Measurements from ENCODE around the gene TSPAN16. TPM values are rescaled to one million over a fixed set of nuclear protein-coding genes. Genes with fewer than 3 reads are reported as not detected.

Gene TSPAN16
- total and polyA plus RNA-seq, 2 of the 13 experiments (the other 11 are each of a cell fraction or from before 2014, with no cell fraction given) = not detected

GRCh38 chr19:11278670-11279069 is 17.3 kb upstream of the TSPAN16 start:
- H4K20me1 ChIP-seq (ENCODE audit: insufficient read depth, low read length) = no peaks in the 10 kb centered on the region
- no peak overlapping the region for H3K9ac ChIP-seq (ENCODE audit: insufficient read depth, low read depth, low read length)
- H3K79me2 ChIP-seq (ENCODE audit: insufficient read depth, low read length) = no peaks in the 10 kb centered on the region
- TF ChIP-seq KAT7 (CRISPR knock-in tag; IDR thresholded peaks at IDR 0.05; ENCODE audit: borderline replicate concordance) (no peak), ZNF724P (CRISPR knock-in tag; IDR thresholded peaks at IDR 0.05; ENCODE audit: borderline replicate concordance) (no peak), IKZF5 (CRISPR knock-in tag; IDR thresholded peaks at IDR 0.05) (no peak), STAT5B (CRISPR knock-in tag; IDR thresholded peaks at IDR 0.05) (no peak), POLR2AphosphoS2 (IDR thresholded peaks at IDR 0.05; ENCODE audit: low read depth, low read length) (no peak), CSRNP1 (CRISPR knock-in tag; IDR thresholded peaks at IDR 0.05) (no peak), ZNF672 (CRISPR knock-in tag; IDR thresholded peaks at IDR 0.05) (no peak), ZFP90 (CRISPR knock-in tag; IDR thresholded peaks at IDR 0.05; ENCODE audit: borderline replicate concordance) (no peak), ZSCAN12 (CRISPR knock-in tag; IDR thresholded peaks at IDR 0.05) (no peak), EEA1 (CRISPR knock-in tag; IDR thresholded peaks at IDR 0.05; ENCODE audit: borderline replicate concordance) (no peak), ZNF562 (CRISPR knock-in tag; IDR thresholded peaks at IDR 0.05; ENCODE audit: borderline replicate concordance) (no peak)
- CTCF ChIA-PET (ENCODE audit: low intra/inter-chr PET ratio, low total read pairs) = no interaction called here
- BruUV-seq (replicated peaks) = no TSS peak
- no peak overlapping the region for H3K4me3 ChIP-seq (replicated peaks in 1 of 3; ENCODE audit: insufficient read depth in 1 of 3, low read depth in 2 of 3, low read length in 3 of 3)
- no peak for ATAC-seq
- no peaks in the 10 kb centered on the region for H3K36me3 ChIP-seq (replicated peaks in 1 of 2; ENCODE audit: control insufficient read depth in 1 of 2, insufficient read depth in 2 of 2, low read length in 2 of 2)
- 42% methylated on average over 6 of the region's 6 CpGs for WGBS (ENCODE audit: low lambda C conversion rate)
- no peaks in the 10 kb centered on the region; a peak in 2 of 5 replicates for H3K27me3 ChIP-seq (ENCODE audit: control insufficient read depth in 1 of 2, insufficient read depth in 2 of 2, low read length in 2 of 2)
- H2AFZ ChIP-seq (ENCODE audit: low read length) = no peak overlapping the region
- H3K27ac ChIP-seq (ENCODE audit: extremely low read length, insufficient read depth, low read length) = no peak overlapping the region
- no peak for DNase-seq (ENCODE audit: low spot score)
- intact Hi-C loops (cut with micrococcal nuclease; ENCODE audit: unreplicated experiment) (no loop called here), in situ Hi-C loops (cut with HindIII; ENCODE audit: extremely low pct_ligation_motif_present, low pct_unique_long_range_greater_than_20kb) (no loop called here)
- no peak for FAIRE-seq
- POLR2A ChIA-PET = no interaction called here
- peaks cover 22% of the 10 kb centered on the region for H3K4me1 ChIP-seq (ENCODE audit: insufficient read depth, low read length)
- no peaks in the 10 kb centered on the region for H3K9me3 ChIP-seq (ENCODE audit: low read length)
- H3K4me2 ChIP-seq (ENCODE audit: low read depth, low read length) = no peak overlapping the region
